Stimulated activated CD8-positive, alpha-beta memory T cell treated with anti-CD3 and anti-CD28 coated beads, Interleukin-4, amount 100 ng/mL, for 48 hours (primary cell): ENCODE data around the gene RADIL.

Experiments used
- DNase-seq: peaks from one replicate; pipeline ENCODE4 v3.0.0-alpha.2; 2020

The RADIL gene

DNA sequence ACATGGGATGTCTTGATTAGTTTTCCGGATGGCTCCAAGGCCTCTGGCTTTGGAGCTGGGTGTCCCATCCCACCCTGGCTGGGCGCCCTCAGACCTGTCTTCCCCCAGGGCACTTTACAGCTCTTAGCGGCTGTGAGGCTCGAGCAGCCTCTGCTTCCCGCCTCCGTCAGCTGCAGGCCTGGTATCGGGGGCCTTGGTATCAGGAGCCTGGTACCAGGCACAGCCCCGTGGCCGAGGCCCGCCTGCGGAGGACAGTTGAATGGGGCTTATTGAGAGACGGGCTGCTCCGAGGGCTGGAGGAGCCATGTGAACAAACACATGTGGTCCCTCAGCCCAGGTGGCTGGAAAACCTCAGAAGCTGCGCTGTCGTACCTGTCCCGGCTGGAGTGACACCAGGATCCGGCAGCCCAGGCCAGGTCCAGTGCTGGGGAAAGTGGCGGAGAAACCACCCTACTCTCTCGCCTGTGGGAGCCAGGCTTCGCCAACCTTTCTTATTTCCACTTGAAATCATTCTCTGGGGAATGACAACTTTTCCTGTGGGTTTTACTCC, 132.0 kb downstream of the RADIL start:
- DNase-seq = no peak

DNA sequence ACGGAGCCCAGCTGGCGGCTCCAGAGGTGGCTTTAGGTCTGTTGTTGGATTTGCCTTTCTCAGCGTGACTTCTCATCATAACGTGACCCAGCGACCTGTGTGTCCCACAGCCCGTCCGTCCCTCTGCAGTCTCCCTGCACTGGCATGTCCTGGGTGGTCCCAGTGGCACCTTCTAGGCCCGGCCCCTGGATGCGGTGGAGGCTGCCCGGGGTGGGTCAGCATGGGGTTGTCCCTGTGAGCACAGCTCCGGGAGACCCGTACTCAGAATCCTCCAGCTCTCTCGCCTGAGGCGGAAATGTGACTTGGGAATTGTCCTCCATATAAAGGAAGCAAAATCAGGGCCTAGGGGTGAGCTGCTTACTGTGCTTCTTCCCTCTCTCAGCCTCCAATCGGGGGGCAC, 133.7 kb downstream of the RADIL start:
- no peak for DNase-seq

DNA sequence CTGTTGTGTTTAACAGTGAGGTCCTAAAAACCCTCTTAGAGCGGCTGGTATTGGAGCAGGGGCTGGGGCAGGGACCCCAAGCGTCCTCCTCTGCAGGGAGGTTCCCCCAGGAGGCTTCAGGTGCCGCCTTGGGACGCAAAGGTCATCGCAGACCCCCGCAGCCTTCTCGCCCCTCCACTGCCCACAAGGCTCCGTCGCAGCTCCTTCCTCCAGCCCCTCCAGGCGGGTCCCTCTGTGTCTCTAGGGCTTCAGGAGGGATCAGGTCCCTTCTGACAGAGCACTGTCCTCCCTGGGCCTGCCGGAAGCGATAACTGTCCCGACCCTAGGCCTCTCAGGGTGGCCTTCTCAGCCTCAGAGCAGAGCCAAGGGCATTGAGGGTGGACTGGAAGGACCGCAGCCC, 134.2 kb downstream of the RADIL start:
- no peak for DNase-seq
